Measurements from ENCODE around the gene MXD4.
"Not testable (repeated sequence)": the region's sequence is repeated elsewhere in the genome, so short reads cannot be mapped to it uniquely, and the experiment has no call there.

The MXD4 gene

GRCh38 chr4:2231082-2231481 lies 30.8 kb downstream of the MXD4 start:
- in situ Hi-C loops (cut with MboI; ENCODE audit: low sequenced_read_pairs): no loop called here

- in situ Hi-C loops (cut with MboI; ENCODE audit: low sequenced_read_pairs): no loop called here
Observed at GRCh38 chr4:2226261-2226660, 35.6 kb downstream of the MXD4 start.

- in situ Hi-C loops (cut with MboI; ENCODE audit: low sequenced_read_pairs): no loop called here
Observed at GRCh38 chr4:2222838-2223237, 39.1 kb downstream of the MXD4 start.

- in situ Hi-C loops (cut with MboI; ENCODE audit: low sequenced_read_pairs): not testable (repeated sequence)
Observed at GRCh38 chr4:2221378-2221777, 40.5 kb downstream of the MXD4 start.

- in situ Hi-C loops (cut with MboI; ENCODE audit: low sequenced_read_pairs): no loop called here
Observed at GRCh38 chr4:2220016-2220630, 41.8 kb downstream of the MXD4 start.

- in situ Hi-C loops (cut with MboI; ENCODE audit: low sequenced_read_pairs): no loop called here
Observed at GRCh38 chr4:2219233-2219760, 42.6 kb downstream of the MXD4 start.

GRCh38 chr4:2218436-2218835 lies 43.5 kb downstream of the MXD4 start:
- in situ Hi-C loops (cut with MboI; ENCODE audit: low sequenced_read_pairs): no loop called here

GRCh38 chr4:2217726-2218125 lies 44.2 kb downstream of the MXD4 start:
- in situ Hi-C loops (cut with MboI; ENCODE audit: low sequenced_read_pairs): no loop called here

- in situ Hi-C loops (cut with MboI; ENCODE audit: low sequenced_read_pairs): no loop called here
Observed at GRCh38 chr4:2212831-2213230, 49.1 kb downstream of the MXD4 start.

GRCh38 chr4:2202789-2203188 lies 59.1 kb downstream of the MXD4 start:
- in situ Hi-C loops (cut with MboI; ENCODE audit: low sequenced_read_pairs): not testable (repeated sequence)
